ENCODE results near the gene PTPN2.

The PTPN2 gene

GRCh38 chr18:12883684-12884405, at the start of gene PTPN2:
PTPN2 (minus strand) TSS chr18:12884237; CDS start chr18:12884141, 96 bp downstream.
- peak; percentile 84 for DNase-seq (ENCODE audit: low read depth)
- TF ChIP-seq CTCF (IDR thresholded peaks at IDR 0.05; ENCODE audit: low read depth, low read length, missing control alignments): no peak
- H3K4me3 ChIP-seq (ENCODE audit: low read depth, low read length): peak within 1 kb of the TSS; percentile 73
- in situ Hi-C loops (cut with HindIII; ENCODE audit: low sequenced_read_pairs): no loop called here

- no peak overlapping the region for H3K4me3 ChIP-seq (ENCODE audit: low read depth, low read length)
- no peak for TF ChIP-seq CTCF (IDR thresholded peaks at IDR 0.05; ENCODE audit: low read depth, low read length, missing control alignments)
- DNase-seq (ENCODE audit: low read depth): no peak
- in situ Hi-C loops (cut with HindIII; ENCODE audit: low sequenced_read_pairs): no loop called here
Measured at GRCh38 chr18:12933327-12933726, 49.3 kb upstream of the PTPN2 start.

- in situ Hi-C loops (cut with HindIII; ENCODE audit: low sequenced_read_pairs): no loop called here
- no peak for DNase-seq (ENCODE audit: low read depth)
Measured at GRCh38 chr18:12930908-12931307, 46.9 kb upstream of the PTPN2 start.

GRCh38 chr18:12930376-12930775, 46.3 kb upstream of the PTPN2 start:
- no peak overlapping the region for H3K4me3 ChIP-seq (ENCODE audit: low read depth, low read length)
- DNase-seq (ENCODE audit: low read depth): no peak
- no peak for TF ChIP-seq CTCF (IDR thresholded peaks at IDR 0.05; ENCODE audit: low read depth, low read length, missing control alignments)
- in situ Hi-C loops (cut with HindIII; ENCODE audit: low sequenced_read_pairs): no loop called here

More at GRCh38 chr18:12930908-12931307, 46.9 kb upstream of the PTPN2 start:
- no peak overlapping the region for H3K4me3 ChIP-seq (ENCODE audit: low read depth, low read length)
- no peak for TF ChIP-seq CTCF (IDR thresholded peaks at IDR 0.05; ENCODE audit: low read depth, low read length, missing control alignments)

- in situ Hi-C loops (cut with HindIII; ENCODE audit: low sequenced_read_pairs): loop anchor here (10.0 kb wide), 1 partner anchor 185 kb away; no protein-coding TSS in a partner anchor
- DNase-seq (ENCODE audit: low read depth): no peak
- no peak overlapping the region for H3K4me3 ChIP-seq (ENCODE audit: low read depth, low read length)
- TF ChIP-seq CTCF (IDR thresholded peaks at IDR 0.05; ENCODE audit: low read depth, low read length, missing control alignments): no peak
Measured at GRCh38 chr18:12929477-12930083, 45.5 kb upstream of the PTPN2 start.

GRCh38 chr18:12928641-12929040, 44.6 kb upstream of the PTPN2 start:
- in situ Hi-C loops (cut with HindIII; ENCODE audit: low sequenced_read_pairs): loop anchor here (10.0 kb wide), 1 partner anchor 184 kb away; no protein-coding TSS in a partner anchor
- DNase-seq (ENCODE audit: low read depth): no peak
- H3K4me3 ChIP-seq (ENCODE audit: low read depth, low read length): no peak overlapping the region
- TF ChIP-seq CTCF (IDR thresholded peaks at IDR 0.05; ENCODE audit: low read depth, low read length, missing control alignments): no peak
